H1 (cell line): ENCODE data around the gene TFCP2. TPM values are rescaled to one million over a fixed set of nuclear protein-coding genes. Genes with fewer than 3 reads are reported as not detected.

Source experiments
- MAFK ChIP-seq: IDR thresholded peaks from 2 replicates; pipeline ENCODE4 v1.6.1; 2012; ENCODE audit warnings: low read depth, mild to moderate bottlenecking, improper control_type of control experiment, low read length
- SUZ12 ChIP-seq: fragments of 200-600 bp; sonication (generic); IDR thresholded peaks from 2 replicates; pipeline ENCODE4 v1.6.1; 2012; ENCODE audit warnings: mild to moderate bottlenecking, inconsistent platforms, low read length, moderate library complexity, mixed read lengths
- polyA plus RNA-seq, 7 experiments: library from polyadenylated mRNA; depleted of rRNA in 3 of 7; stranded (reverse) in 5 of 7; unstranded in 2 of 7; fragments of >200 nt in 5 of 7; fragments of 200-250 nt in 2 of 7; gene quantifications; 1 replicate in 5 of 7; 2 replicates in 1 of 7; 4 replicates in 1 of 7; pipeline versions ENCODE4 v1.2.1 to v1.2.3, GENCODE V29; 2011 to 2013; ENCODE audit warnings: missing spikeins in 2 of 7, mixed read lengths in 2 of 7
- total RNA-seq: library from RNA; stranded (reverse); fragmentation: NEBNext Ultra II Directional; extraction: Animal tissue kit (Norgen Biotek cat#: 25700); gene quantifications from 2 replicates; pipeline ENCODE4 v1.2.1, GENCODE V29; 2021

Gene TFCP2
- total and polyA plus RNA-seq, 2 of the 8 experiments (the other 6 are each of a cell fraction or from before 2014, with no cell fraction given), result 19.8 to 49.2 TPM

- TF ChIP-seq SUZ12 (no peak), MAFK (no peak)
Measured at GRCh38 chr12:51056242-51056641, 116.7 kb downstream of the TFCP2 start (continued).
